Colonic mucosa (tissue), 4 donors: ENCODE data around the gene ZNF275. TPM values are rescaled to one million over a fixed set of nuclear protein-coding genes. Genes with fewer than 3 reads are reported as not detected.

Experiments used
- DNase-seq: peaks from one replicate; pipeline ENCODE4 v3.0.0-alpha.2; 2020
- H3K27ac ChIP-seq: fragments of 200-600 bp; one replicate; pipeline ENCODE4 v1.8.0; 2021
- H3K27me3 ChIP-seq: fragments of 200-600 bp; one replicate; pipeline ENCODE4 v1.8.0; 2021
- H3K36me3 ChIP-seq: fragments of 200-600 bp; one replicate; pipeline ENCODE4 v1.8.0; 2021
- H3K4me1 ChIP-seq: fragments of 200-600 bp; one replicate; pipeline ENCODE4 v1.8.0; 2021; ENCODE audit warnings: mild to moderate bottlenecking
- H3K4me3 ChIP-seq: fragments of 200-600 bp; one replicate; pipeline ENCODE4 v1.8.0; 2021
- H3K9ac ChIP-seq, 2 donors: one replicate each; pipeline ENCODE4 v1.7.0; 2013; ENCODE audit warnings: control low read depth in 2 of 2, low read depth in 2 of 2, low read length in 2 of 2
- H3K9me3 ChIP-seq: fragments of 200-600 bp; one replicate; pipeline ENCODE4 v1.8.0; 2021
- CTCF ChIP-seq: fragments of 200-600 bp; IDR thresholded peaks from one replicate; pipeline ENCODE4 v1.8.0; 2022; ENCODE audit warnings: antibody characterized with exemption, mild to moderate bottlenecking
- intact Hi-C: fragments of 100-400 bp; cut with DNase I; formaldehyde crosslinking; loops from one replicate; pipeline ENCODE4 v1.14.1; 2022
- total RNA-seq, 2 donors: library from RNA; stranded (reverse); fragmentation: NEBNext Ultra II Directional in 1 of 2; extraction: Animal tissue kit (Norgen Biotek cat#: 25700) in 1 of 2; gene quantifications; one replicate each; pipeline ENCODE4 v1.2.1, GENCODE V29; 2021
- donor health status: healthy.
- donor health status: DM: no; HTN: no; CAD: no.
- donor health status: DM: no; HTN: no; CAD: no.

Gene ZNF275
- total RNA-seq, 2 donors from 2014 or later: 5.4 to 5.8 TPM

GRCh38 chrX:153343674-153344073 is 9.7 kb downstream of the ZNF275 start:
- H3K4me1 ChIP-seq: no peaks in the 10 kb centered on the region
- no peak overlapping the region for H3K27ac ChIP-seq
- TF ChIP-seq CTCF: no peak
- intact Hi-C loops: no loop called here
- no peaks in the 10 kb centered on the region for H3K36me3 ChIP-seq
- no peak for DNase-seq
- no peak overlapping the region for H3K9ac ChIP-seq
- no peaks in the 10 kb centered on the region for H3K9me3 ChIP-seq
- no peaks in the 10 kb centered on the region for H3K27me3 ChIP-seq
- H3K4me3 ChIP-seq: no peak overlapping the region

- Histone ChIP-seq H3K4me1 (no peaks in the 10 kb centered on the region), H3K27me3 (no peaks in the 10 kb centered on the region), H3K36me3 (no peaks in the 10 kb centered on the region), H3K4me3 (no peak overlapping the region), H3K9me3 (no peaks in the 10 kb centered on the region), H3K27ac (no peak overlapping the region), H3K9ac (no peak overlapping the region)
- no peak for TF ChIP-seq CTCF
- DNase-seq: no peak
- intact Hi-C loops: no loop called here
Measured at GRCh38 chrX:153347530-153347929, 13.6 kb downstream of the ZNF275 start.

GRCh38 chrX:153348421-153348820 is 14.5 kb downstream of the ZNF275 start:
- no peak for TF ChIP-seq CTCF
- Histone ChIP-seq H3K9ac (no peak overlapping the region), H3K27ac (no peak overlapping the region), H3K9me3 (no peaks in the 10 kb centered on the region), H3K4me1 (no peaks in the 10 kb centered on the region), H3K27me3 (no peaks in the 10 kb centered on the region), H3K4me3 (no peak overlapping the region), H3K36me3 (no peaks in the 10 kb centered on the region)
- DNase-seq: no peak
- intact Hi-C loops: no loop called here

GRCh38 chrX:153349952-153350351 is 16.0 kb downstream of the ZNF275 start:
- Histone ChIP-seq H3K36me3 (no peaks in the 10 kb centered on the region), H3K4me1 (no peaks in the 10 kb centered on the region), H3K27ac (no peak overlapping the region), H3K4me3 (no peak overlapping the region), H3K27me3 (no peaks in the 10 kb centered on the region), H3K9me3 (no peaks in the 10 kb centered on the region), H3K9ac (no peak overlapping the region)
- TF ChIP-seq CTCF: no peak
- intact Hi-C loops: no loop called here
- DNase-seq: no peak

GRCh38 chrX:153351981-153352380 is 18.0 kb downstream of the ZNF275 start:
- H3K27me3 ChIP-seq: no peaks in the 10 kb centered on the region

More at GRCh38 chrX:153351981-153352380, 18.0 kb downstream of the ZNF275 start:
- TF ChIP-seq CTCF: no peak
- Histone ChIP-seq H3K36me3 (no peaks in the 10 kb centered on the region), H3K4me1 (no peaks in the 10 kb centered on the region), H3K27ac (no peak overlapping the region), H3K9ac (no peak overlapping the region), H3K9me3 (no peaks in the 10 kb centered on the region), H3K4me3 (no peak overlapping the region)
- DNase-seq: no peak
- intact Hi-C loops: no loop called here
